ENCODE data around the gene EPHA3.

DNA sequence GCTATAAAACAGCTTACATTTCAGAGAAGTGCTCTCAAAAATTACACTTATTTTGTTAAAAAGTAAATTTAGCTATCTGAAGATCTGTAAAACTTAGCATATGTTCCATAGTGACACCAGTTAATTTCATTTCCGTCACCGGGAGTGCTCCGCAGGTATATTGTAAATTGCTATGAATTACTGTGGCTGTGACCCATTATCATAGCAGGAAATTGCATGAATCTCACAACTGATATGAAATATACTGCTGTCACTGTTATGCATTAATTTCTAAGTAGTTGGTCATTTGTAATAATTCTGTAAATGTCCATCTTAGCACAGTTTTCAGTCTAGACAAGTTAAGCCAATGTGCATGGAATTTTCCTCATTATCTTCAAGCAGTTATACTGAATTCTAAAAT lies 91.2 kb downstream of the EPHA3 start:
- TF ChIP-seq, protein P1, sequence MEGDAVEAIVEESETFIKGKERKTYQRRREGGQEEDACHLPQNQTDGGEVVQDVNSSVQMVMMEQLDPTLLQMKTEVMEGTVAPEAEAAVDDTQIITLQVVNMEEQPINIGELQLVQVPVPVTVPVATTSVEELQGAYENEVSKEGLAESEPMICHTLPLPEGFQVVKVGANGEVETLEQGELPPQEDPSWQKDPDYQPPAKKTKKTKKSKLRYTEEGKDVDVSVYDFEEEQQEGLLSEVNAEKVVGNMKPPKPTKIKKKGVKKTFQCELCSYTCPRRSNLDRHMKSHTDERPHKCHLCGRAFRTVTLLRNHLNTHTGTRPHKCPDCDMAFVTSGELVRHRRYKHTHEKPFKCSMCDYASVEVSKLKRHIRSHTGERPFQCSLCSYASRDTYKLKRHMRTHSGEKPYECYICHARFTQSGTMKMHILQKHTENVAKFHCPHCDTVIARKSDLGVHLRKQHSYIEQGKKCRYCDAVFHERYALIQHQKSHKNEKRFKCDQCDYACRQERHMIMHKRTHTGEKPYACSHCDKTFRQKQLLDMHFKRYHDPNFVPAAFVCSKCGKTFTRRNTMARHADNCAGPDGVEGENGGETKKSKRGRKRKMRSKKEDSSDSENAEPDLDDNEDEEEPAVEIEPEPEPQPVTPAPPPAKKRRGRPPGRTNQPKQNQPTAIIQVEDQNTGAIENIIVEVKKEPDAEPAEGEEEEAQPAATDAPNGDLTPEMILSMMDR (IDR thresholded peaks at IDR 0.05) = no peak
- no peak for TF ChIP-seq POLR2A (IDR thresholded peaks at IDR 0.05)
